HepG2 (cell line): ENCODE results near the gene BMP2K.

Source experiments
- CBFB ChIP-seq: sonication (generic); formaldehyde crosslinking; IDR thresholded peaks from 2 replicates; pipeline ENCODE4 v1.4.0; 2020; ENCODE audit warnings: missing genetic modification reagents
- CTCF ChIP-seq: sonication (generic); formaldehyde crosslinking; IDR thresholded peaks from 2 replicates; pipeline ENCODE4 v1.5.0; 2020; ENCODE audit warnings: mild to moderate bottlenecking, missing genetic modification reagents, moderate library complexity
- EP300 ChIP-seq, 3 experiments: sonication (generic) in 1 of 3; formaldehyde crosslinking in 1 of 3; IDR thresholded peaks; 2 replicates each; pipeline versions ENCODE4 v1.5.1 to v1.6.1; 2011 to 2020; ENCODE audit warnings: low read depth in 2 of 3, low read length in 2 of 3, borderline replicate concordance in 1 of 3, improper control_type of control experiment in 1 of 3, mild to moderate bottlenecking in 1 of 3, missing genetic modification reagents in 1 of 3, moderate library complexity in 1 of 3
- RNF219 ChIP-seq: sonication (generic); formaldehyde crosslinking; IDR thresholded peaks from 2 replicates; pipeline ENCODE4 v1.5.0; 2020; ENCODE audit warnings: mild to moderate bottlenecking, missing genetic modification reagents
- ZNF292 ChIP-seq: sonication (generic); formaldehyde crosslinking; IDR thresholded peaks from 2 replicates; pipeline ENCODE4 v1.8.1; 2022; ENCODE audit warnings: mild to moderate bottlenecking, low read depth, missing genetic modification reagents, borderline replicate concordance
- ZNF33B ChIP-seq: sonication (generic); formaldehyde crosslinking; IDR thresholded peaks from 2 replicates; pipeline ENCODE4 v1.5.1; 2020; ENCODE audit warnings: mild to moderate bottlenecking, missing genetic modification reagents
- ZNF766 ChIP-seq: sonication (generic); formaldehyde crosslinking; IDR thresholded peaks from 2 replicates; pipeline ENCODE4 v1.5.0; 2020; ENCODE audit warnings: missing genetic modification reagents, borderline replicate concordance
- ZSCAN25 ChIP-seq: sonication (generic); formaldehyde crosslinking; IDR thresholded peaks from 2 replicates; pipeline ENCODE4 v1.8.0; 2022; ENCODE audit warnings: mild to moderate bottlenecking, missing genetic modification reagents
- ZSCAN29 ChIP-seq: sonication (generic); formaldehyde crosslinking; conservative IDR thresholded peaks from 2 replicates; pipeline ENCODE4 v1.4.0; 2020; ENCODE audit warnings: mild to moderate bottlenecking, missing genetic modification reagents

- TF ChIP-seq CBFB (CRISPR knock-in tag) = no peak
- no peak for TF ChIP-seq ZSCAN29
- TF ChIP-seq ZNF292 (CRISPR knock-in tag) = no peak
- no peak for TF ChIP-seq ZSCAN25
- no peak for TF ChIP-seq ZNF766 (CRISPR knock-in tag)
- no peak for TF ChIP-seq EP300 (IDR thresholded peaks at IDR 0.05; ENCODE audit: low read depth in 2 of 2, low read length in 2 of 2)
- TF ChIP-seq EP300 (CRISPR knock-in tag; IDR thresholded peaks at IDR 0.05; ENCODE audit: borderline replicate concordance) = no peak
- TF ChIP-seq CTCF (CRISPR knock-in tag) = no peak
- TF ChIP-seq ZNF33B (CRISPR knock-in tag) = no peak
- TF ChIP-seq RNF219 (CRISPR knock-in tag) = no peak
Measured at GRCh38 chr4:78803983-78804382, 27.8 kb downstream of the BMP2K start.
